Thyroid gland (tissue), 4 donors: Measurements from ENCODE around the gene STRADA.

Experiments
- CTCF ChIP-seq, 6 experiments: fragments of 200-600 bp in 3 of 6; fragments of 450-650 bp in 3 of 6; sonication (generic) in 3 of 6; IDR thresholded peaks; one replicate each; pipeline ENCODE4 v1.5.1; 2016 to 2019; ENCODE audit warnings: antibody characterized with exemption in 6 of 6, mild to moderate bottlenecking in 2 of 6, inconsistent platforms in 1 of 6, moderate library complexity in 1 of 6
- POLR2A ChIP-seq, 2 donors: fragments of 450-650 bp; IDR thresholded peaks; one replicate each; pipeline ENCODE4 v1.6.1; 2017; ENCODE audit warnings: antibody characterized with exemption in 2 of 2, mild to moderate bottlenecking in 2 of 2, moderate library complexity in 1 of 2

GRCh38 chr17:63775420-63775819 is 33.8 kb upstream of the STRADA start:
- TF ChIP-seq POLR2A (IDR thresholded peaks at IDR 0.05) (no peak), CTCF (IDR thresholded peaks at IDR 0.05) (no peak)
